Measurements from ENCODE around the gene PRDX2.

PRDX2 gene

DNA sequence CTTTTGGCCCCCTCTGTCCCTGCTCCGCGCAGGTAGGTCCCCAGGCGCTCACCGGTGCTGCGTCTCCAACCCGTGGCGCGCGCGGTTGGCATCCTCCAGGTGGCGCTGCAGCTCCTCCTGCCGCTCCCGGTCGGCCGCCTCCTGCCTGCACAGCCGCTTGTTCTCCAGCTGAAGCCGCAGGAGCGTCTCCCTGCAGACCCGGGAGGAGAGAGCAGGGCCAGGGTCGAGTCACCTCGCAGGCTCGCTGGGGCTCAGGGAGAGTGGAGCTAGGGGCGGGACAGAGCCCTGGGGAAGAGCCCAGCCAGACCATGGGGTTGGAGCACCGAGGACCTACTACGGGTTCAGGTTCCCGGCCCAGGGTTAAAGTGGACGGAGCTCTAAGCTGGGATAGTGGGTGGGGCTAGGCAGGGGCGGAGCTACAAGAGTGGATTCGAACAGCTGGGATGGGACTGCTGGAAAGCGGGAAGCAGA, 35.5 kb downstream of the PRDX2 start:
- TF ChIP-seq CTCF (IDR thresholded peaks at IDR 0.05; ENCODE audit: insufficient read depth, low read length, poor library complexity, severe bottlenecking): peak; percentile 89
- DNase-seq (ENCODE audit: extremely low read depth, insufficient read length): peak; percentile 80
- Histone ChIP-seq H3K27me3 (replicated peaks; ENCODE audit: control insufficient read depth, insufficient read depth, low read length) (no peaks in the 10 kb centered on the region), H3K4me3 (replicated peaks; ENCODE audit: low read depth, low read length) (peak overlapping the region; percentile 43), H3K36me3 (ENCODE audit: control insufficient read depth, insufficient read depth, low read length) (no peaks in the 10 kb centered on the region; the same call in 1 of the 2 replicates)

- TF ChIP-seq CTCF (IDR thresholded peaks at IDR 0.05; ENCODE audit: insufficient read depth, low read length, poor library complexity, severe bottlenecking): no peak
Observed at GRCh38 chr19:12764698-12765097, 36.9 kb downstream of the PRDX2 start.

DNA sequence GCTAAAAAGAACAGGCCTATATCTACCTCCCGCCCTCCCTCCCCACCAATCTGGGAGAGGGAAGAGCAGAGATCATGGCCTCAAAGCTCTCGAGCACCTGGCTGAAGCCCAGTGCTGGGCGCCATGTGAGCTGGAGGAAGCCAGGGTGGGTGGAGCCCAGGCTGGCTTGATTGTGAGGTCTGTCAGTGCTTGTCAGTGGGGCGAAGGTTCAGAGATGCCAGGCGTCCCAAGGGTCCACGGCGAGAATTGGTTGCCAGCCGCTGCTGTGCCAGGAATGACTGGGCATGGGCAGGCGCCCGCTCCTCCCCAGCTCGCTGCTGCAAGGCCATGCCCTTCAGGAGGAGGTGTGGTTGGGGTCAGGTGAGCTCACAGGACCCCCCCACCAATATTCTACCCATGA, 38.5 kb downstream of the PRDX2 start:
- DNase-seq (ENCODE audit: extremely low read depth, insufficient read length): no peak
- no peak for TF ChIP-seq CTCF (IDR thresholded peaks at IDR 0.05; ENCODE audit: insufficient read depth, low read length, poor library complexity, severe bottlenecking)
- no peak overlapping the region for H3K4me3 ChIP-seq (replicated peaks; ENCODE audit: low read depth, low read length)
- H3K27me3 ChIP-seq (replicated peaks; ENCODE audit: control insufficient read depth, insufficient read depth, low read length): no peaks in the 10 kb centered on the region
- H3K36me3 ChIP-seq (ENCODE audit: control insufficient read depth, insufficient read depth, low read length): no peaks in the 10 kb centered on the region; the same call in 1 of the 2 replicates

More at GRCh38 chr19:12764698-12765097, 36.9 kb downstream of the PRDX2 start:
- H3K4me3 ChIP-seq (replicated peaks; ENCODE audit: low read depth, low read length): no peak overlapping the region
- no peak for DNase-seq (ENCODE audit: extremely low read depth, insufficient read length)
- H3K27me3 ChIP-seq (replicated peaks; ENCODE audit: control insufficient read depth, insufficient read depth, low read length): no peaks in the 10 kb centered on the region
- H3K36me3 ChIP-seq (ENCODE audit: control insufficient read depth, insufficient read depth, low read length): no peaks in the 10 kb centered on the region; the same call in 1 of the 2 replicates

GRCh38 chr19:12759686-12760085, 41.9 kb downstream of the PRDX2 start:
- Histone ChIP-seq H3K36me3 (ENCODE audit: control insufficient read depth, insufficient read depth, low read length) (no peaks in the 10 kb centered on the region; the same call in 1 of the 2 replicates), H3K4me3 (replicated peaks; ENCODE audit: low read depth, low read length) (no peak overlapping the region), H3K27me3 (replicated peaks; ENCODE audit: control insufficient read depth, insufficient read depth, low read length) (no peaks in the 10 kb centered on the region)
- DNase-seq (ENCODE audit: extremely low read depth, insufficient read length): no peak
- no peak for TF ChIP-seq CTCF (IDR thresholded peaks at IDR 0.05; ENCODE audit: insufficient read depth, low read length, poor library complexity, severe bottlenecking)

GRCh38 chr19:12757544-12758274, 43.9 kb downstream of the PRDX2 start:
- Histone ChIP-seq H3K36me3 (ENCODE audit: control insufficient read depth, insufficient read depth, low read length) (no peaks in the 10 kb centered on the region), H3K4me3 (replicated peaks; ENCODE audit: low read depth, low read length) (peak overlapping the region; percentile 11), H3K27me3 (replicated peaks; ENCODE audit: control insufficient read depth, insufficient read depth, low read length) (no peaks in the 10 kb centered on the region)
- TF ChIP-seq CTCF (IDR thresholded peaks at IDR 0.05; ENCODE audit: insufficient read depth, low read length, poor library complexity, severe bottlenecking): peak; percentile 74
- DNase-seq (ENCODE audit: extremely low read depth, insufficient read length): peak; percentile 83

Measured in GM06990 (cell line).